DOHH2 (cell line): Measurements from ENCODE around the gene ATP4B.

Experiments used
- H3F3A ChIP-seq: fragments of 200-600 bp; sonication (generic), shearing (Covaris generic); 2 replicates; pipeline ENCODE4 v1.6.0; 2016; ENCODE audit warnings: antibody characterized with exemption, mild to moderate bottlenecking; ENCODE audit not compliant: control insufficient read depth, insufficient read depth
- H3K27ac ChIP-seq: fragments of 200-600 bp; sonication (generic); 2 replicates; pipeline ENCODE4 v1.5.1; 2014; ENCODE audit warnings: low read depth, mild to moderate bottlenecking, low read length, moderate library complexity
- H3K27me3 ChIP-seq: fragments of 200-600 bp; sonication (generic); 2 replicates; pipeline ENCODE4 v1.6.1; 2014; ENCODE audit warnings: mild to moderate bottlenecking, low read length, mixed read lengths; ENCODE audit not compliant: control insufficient read depth
- H3K36me3 ChIP-seq: fragments of 200-600 bp; sonication (generic); 2 replicates; pipeline ENCODE4 v1.6.1; 2014; ENCODE audit warnings: mild to moderate bottlenecking, low read length, moderate library complexity, mixed read lengths; ENCODE audit not compliant: control insufficient read depth
- H3K4me1 ChIP-seq: fragments of 200-600 bp; sonication (generic); 2 replicates; pipeline ENCODE4 v1.6.1; 2014; ENCODE audit warnings: mild to moderate bottlenecking, low read length, mixed read lengths; ENCODE audit not compliant: control insufficient read depth
- H3K4me2 ChIP-seq: fragments of 200-600 bp; sonication (generic); 2 replicates; pipeline ENCODE4 v1.6.0; 2014; ENCODE audit warnings: mild to moderate bottlenecking, low read length, moderate library complexity
- H3K4me3 ChIP-seq: fragments of 200-600 bp; sonication (generic); 2 replicates; pipeline ENCODE4 v1.5.1; 2014; ENCODE audit warnings: mild to moderate bottlenecking, low read length, mixed read lengths
- H3K79me2 ChIP-seq: fragments of 200-600 bp; sonication (generic); 2 replicates; pipeline ENCODE4 v1.6.1; 2014; ENCODE audit warnings: mild to moderate bottlenecking, low read length, mixed read lengths; ENCODE audit not compliant: control insufficient read depth
- H3K9me2 ChIP-seq: fragments of 200-600 bp; sonication (generic); replicated peaks from 2 replicates; pipeline ENCODE4 v1.6.1; 2014; ENCODE audit warnings: mild to moderate bottlenecking, low read length, mixed read lengths; ENCODE audit not compliant: control insufficient read depth
- H3K9me3 ChIP-seq: fragments of 200-600 bp; sonication (generic); 2 replicates; pipeline ENCODE4 v1.6.1; 2014; ENCODE audit warnings: antibody characterized with exemption, low read length, mixed read lengths; ENCODE audit not compliant: control insufficient read depth, insufficient read depth
- H4K20me1 ChIP-seq: fragments of 200-600 bp; sonication (generic); 2 replicates; pipeline ENCODE4 v1.6.0; 2014; ENCODE audit warnings: low read depth, mild to moderate bottlenecking, antibody characterized with exemption, low read length, moderate library complexity; ENCODE audit not compliant: control insufficient read depth, insufficient read depth
- CTCF ChIP-seq: fragments of 200-600 bp; sonication (generic); IDR thresholded peaks from one replicate; pipeline ENCODE4 v1.5.1; 2014; ENCODE audit warnings: antibody characterized with exemption, mild to moderate bottlenecking, low read depth, low read length; ENCODE audit not compliant: poor library complexity, severe bottlenecking
- EZH2phosphoT487 ChIP-seq: fragments of 200-600 bp; sonication (generic); IDR thresholded peaks from 2 replicates; pipeline ENCODE4 v1.6.1; 2017; ENCODE audit warnings: borderline replicate concordance, mild to moderate bottlenecking, antibody characterized with exemption, low read length, moderate library complexity, mixed read lengths

Gene ATP4B

GRCh38 chr13:113646376-113646775 lies 11.6 kb downstream of the ATP4B start:
- Histone ChIP-seq H3F3A (peaks cover 23% of the 10 kb centered on the region), H3K36me3 (peaks cover 22% of the 10 kb centered on the region), H4K20me1 (0 out of 2 replicates have a peak, but pooled peaks cover 3% of the 10 kb centered on the region), H3K4me1 (no peaks in the 10 kb centered on the region), H3K9me2 (no peaks in the 10 kb centered on the region), H3K4me3 (no peak overlapping the region), H3K27ac (no peak overlapping the region), H3K27me3 (no peaks in the 10 kb centered on the region), H3K4me2 (no peak overlapping the region), H3K9me3 (no peaks in the 10 kb centered on the region), H3K79me2 (no peaks in the 10 kb centered on the region)
- TF ChIP-seq EZH2phosphoT487 (no peak), CTCF (no peak)

GRCh38 chr13:113645329-113645728 lies 12.7 kb downstream of the ATP4B start:
- peaks cover 23% of the 10 kb centered on the region for H3F3A ChIP-seq
- 0 out of 2 replicates have a peak, but pooled peaks cover 3% of the 10 kb centered on the region for H4K20me1 ChIP-seq
- no peaks in the 10 kb centered on the region for H3K9me2 ChIP-seq
- no peaks in the 10 kb centered on the region for H3K27me3 ChIP-seq
- no peak for TF ChIP-seq CTCF
- TF ChIP-seq EZH2phosphoT487 = no peak
- H3K4me1 ChIP-seq = no peaks in the 10 kb centered on the region
- no peak overlapping the region for H3K27ac ChIP-seq
- no peaks in the 10 kb centered on the region for H3K9me3 ChIP-seq
- H3K79me2 ChIP-seq = no peaks in the 10 kb centered on the region
- H3K4me3 ChIP-seq = no peak overlapping the region
- H3K4me2 ChIP-seq = no peak overlapping the region
- peaks cover 30% of the 10 kb centered on the region for H3K36me3 ChIP-seq

GRCh38 chr13:113644800-113645199 lies 13.2 kb downstream of the ATP4B start:
- Histone ChIP-seq H3K27me3 (no peaks in the 10 kb centered on the region), H3K4me3 (no peak overlapping the region), H4K20me1 (0 out of 2 replicates have a peak, but pooled peaks cover 3% of the 10 kb centered on the region), H3K9me3 (no peaks in the 10 kb centered on the region), H3F3A (peaks cover 23% of the 10 kb centered on the region), H3K79me2 (no peaks in the 10 kb centered on the region), H3K9me2 (no peaks in the 10 kb centered on the region), H3K4me2 (no peak overlapping the region), H3K4me1 (no peaks in the 10 kb centered on the region), H3K36me3 (peaks cover 35% of the 10 kb centered on the region), H3K27ac (no peak overlapping the region)
- TF ChIP-seq CTCF (no peak), EZH2phosphoT487 (no peak)
